ENCODE results near the gene ATP2A3.

DNA sequence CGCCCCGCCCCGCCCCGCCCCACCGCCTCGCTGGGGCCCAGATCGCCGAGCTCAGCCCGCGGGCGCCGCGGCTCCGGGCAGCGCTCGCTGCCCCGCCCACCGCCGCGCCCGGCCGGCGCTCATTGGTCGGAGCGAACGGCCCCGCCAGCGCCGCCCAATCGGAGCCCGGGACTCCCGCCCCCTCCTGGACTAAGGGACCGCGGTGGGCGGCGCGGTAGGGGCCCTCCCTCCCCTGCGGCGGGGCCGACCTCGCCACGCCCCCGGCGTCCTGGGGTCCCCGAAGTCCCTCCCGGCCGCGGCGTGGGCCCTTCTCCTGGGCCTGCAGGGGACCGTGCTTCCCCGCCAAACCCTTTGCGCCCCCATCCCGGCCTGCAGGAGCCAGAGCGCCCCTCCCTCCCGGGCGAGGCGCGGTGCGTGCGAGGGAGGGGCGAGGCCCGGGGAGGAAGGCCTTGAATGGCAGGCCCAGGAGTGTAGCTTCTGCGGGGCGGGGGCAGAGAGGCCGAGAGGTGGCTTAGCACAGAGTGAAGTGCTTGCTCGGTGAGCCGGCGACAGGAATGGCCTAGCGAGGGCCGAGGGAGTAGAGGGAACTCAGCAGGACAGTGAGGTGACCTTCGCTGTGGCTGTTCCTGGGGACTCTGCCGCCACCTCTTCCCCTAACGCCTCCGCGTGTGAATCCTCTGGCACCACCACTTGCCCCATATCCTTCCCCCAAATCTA, 71.1 kb downstream of the ATP2A3 start, which contains the start of gene CAMKK1:
- TF ChIP-seq, protein P1, sequence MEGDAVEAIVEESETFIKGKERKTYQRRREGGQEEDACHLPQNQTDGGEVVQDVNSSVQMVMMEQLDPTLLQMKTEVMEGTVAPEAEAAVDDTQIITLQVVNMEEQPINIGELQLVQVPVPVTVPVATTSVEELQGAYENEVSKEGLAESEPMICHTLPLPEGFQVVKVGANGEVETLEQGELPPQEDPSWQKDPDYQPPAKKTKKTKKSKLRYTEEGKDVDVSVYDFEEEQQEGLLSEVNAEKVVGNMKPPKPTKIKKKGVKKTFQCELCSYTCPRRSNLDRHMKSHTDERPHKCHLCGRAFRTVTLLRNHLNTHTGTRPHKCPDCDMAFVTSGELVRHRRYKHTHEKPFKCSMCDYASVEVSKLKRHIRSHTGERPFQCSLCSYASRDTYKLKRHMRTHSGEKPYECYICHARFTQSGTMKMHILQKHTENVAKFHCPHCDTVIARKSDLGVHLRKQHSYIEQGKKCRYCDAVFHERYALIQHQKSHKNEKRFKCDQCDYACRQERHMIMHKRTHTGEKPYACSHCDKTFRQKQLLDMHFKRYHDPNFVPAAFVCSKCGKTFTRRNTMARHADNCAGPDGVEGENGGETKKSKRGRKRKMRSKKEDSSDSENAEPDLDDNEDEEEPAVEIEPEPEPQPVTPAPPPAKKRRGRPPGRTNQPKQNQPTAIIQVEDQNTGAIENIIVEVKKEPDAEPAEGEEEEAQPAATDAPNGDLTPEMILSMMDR (conservative IDR thresholded peaks at IDR 0.05; ENCODE audit: low read length), result no peak
- no peak for TF ChIP-seq EZH2phosphoT487 (IDR thresholded peaks at IDR 0.05; ENCODE audit: borderline replicate concordance)
